PC-9 (cell line): Measurements from ENCODE around the gene KANK2. TPM values are rescaled to one million over a fixed set of nuclear protein-coding genes. Genes with fewer than 3 reads are reported as not detected.

Experiments
- BruUV-seq: library from RNA; stranded (reverse); fragments of 400-500 nt; replicated peaks from 2 replicates; lab custom pipeline; 2021; lab: Mats Ljungman, UMichigan
- CTCF ChIA-PET: fragments of 300-600 bp; sonication (Branson Sonifier 250); formaldehyde crosslinking; loops from one replicate; lab custom pipeline; 2022; ENCODE audit warnings: antibody characterized with exemption; lab: Charles Lee
- POLR2A ChIA-PET: fragments of 300-600 bp; sonication (Branson Sonifier 250); formaldehyde crosslinking; loops from one replicate; lab custom pipeline; 2022; ENCODE audit warnings: antibody characterized with exemption; ENCODE audit not compliant: unreplicated experiment; lab: Charles Lee
- DNase-seq, 2 experiments: peaks; one replicate each; pipeline versions ENCODE4 v3.0.0 to v3.0.0-alpha.2; 2015 to 2022; ENCODE audit warnings: mixed read lengths in 1 of 2
- H2AFZ ChIP-seq: fragments of 200-600 bp; sonication (generic); 2 replicates; pipeline ENCODE4 v1.8.1; 2017; ENCODE audit warnings: antibody characterized with exemption
- H3F3A ChIP-seq: fragments of 200-600 bp; sonication (generic); 2 replicates; pipeline ENCODE4 v1.8.1; 2017; ENCODE audit warnings: antibody characterized with exemption, mild to moderate bottlenecking, low read depth; ENCODE audit not compliant: insufficient read depth
- H3K27ac ChIP-seq: fragments of 200-600 bp; sonication (generic); 2 replicates; pipeline ENCODE4 v1.6.1; 2016; ENCODE audit warnings: mixed run types
- H3K27me3 ChIP-seq: fragments of 200-600 bp; sonication (generic); 2 replicates; pipeline ENCODE4 v1.6.1; 2016; ENCODE audit warnings: low read depth, mixed run types; ENCODE audit not compliant: insufficient read depth
- H3K36me3 ChIP-seq: fragments of 200-600 bp; sonication (generic); 2 replicates; pipeline ENCODE4 v1.6.1; 2016; ENCODE audit warnings: low read depth, mixed run types
- H3K4me1 ChIP-seq: fragments of 200-600 bp; sonication (generic); replicated peaks from 2 replicates; pipeline ENCODE4 v1.6.1; 2016; ENCODE audit warnings: mixed run types; ENCODE audit not compliant: insufficient read depth
- H3K4me2 ChIP-seq: fragments of 200-600 bp; sonication (generic); 2 replicates; pipeline ENCODE4 v1.6.1; 2017; ENCODE audit warnings: mixed run types
- H3K4me3 ChIP-seq: fragments of 200-600 bp; sonication (generic); 2 replicates; pipeline ENCODE4 v1.6.1; 2016; ENCODE audit warnings: mixed run types
- H3K79me2 ChIP-seq: fragments of 200-600 bp; sonication (generic); 2 replicates; pipeline ENCODE4 v1.6.1; 2017; ENCODE audit warnings: low read depth, mixed run types
- H3K9me2 ChIP-seq: fragments of 200-600 bp; sonication (generic); 2 replicates; pipeline ENCODE4 v1.8.1; 2017; ENCODE audit warnings: mild to moderate bottlenecking; ENCODE audit not compliant: insufficient read depth
- H3K9me3 ChIP-seq: fragments of 200-600 bp; sonication (generic); 2 replicates; pipeline ENCODE4 v1.8.1; 2016; ENCODE audit warnings: low read depth; ENCODE audit not compliant: insufficient read depth
- H4K20me1 ChIP-seq: fragments of 200-600 bp; sonication (generic); 2 replicates; pipeline ENCODE4 v1.8.1; 2017; ENCODE audit not compliant: insufficient read depth
- EZH2 ChIP-seq: fragments of 200-600 bp; sonication (generic); IDR thresholded peaks from 2 replicates; pipeline ENCODE4 v1.8.0; 2017; ENCODE audit warnings: antibody characterized with exemption, low read depth
- intact Hi-C: fragments of 100-400 bp; cut with micrococcal nuclease; formaldehyde crosslinking; loops from one replicate; pipeline ENCODE4 v1.10.0; 2022; ENCODE audit not compliant: unreplicated experiment
- total RNA-seq: library from RNA; stranded (reverse); gene quantifications from 2 replicates; pipeline ENCODE4 v1.2.3, GENCODE V29; 2021
- TF ChIP-seq, protein P1 (sequence below): fragments of 200-600 bp; sonication (generic); conservative IDR thresholded peaks from 2 replicates; pipeline ENCODE4 v1.6.1; 2017; ENCODE audit warnings: mixed run types, antibody characterized with exemption, mild to moderate bottlenecking, moderate library complexity

KANK2 gene
- total RNA-seq, 1 experiment from 2014 or later: 32.9 TPM

DNA sequence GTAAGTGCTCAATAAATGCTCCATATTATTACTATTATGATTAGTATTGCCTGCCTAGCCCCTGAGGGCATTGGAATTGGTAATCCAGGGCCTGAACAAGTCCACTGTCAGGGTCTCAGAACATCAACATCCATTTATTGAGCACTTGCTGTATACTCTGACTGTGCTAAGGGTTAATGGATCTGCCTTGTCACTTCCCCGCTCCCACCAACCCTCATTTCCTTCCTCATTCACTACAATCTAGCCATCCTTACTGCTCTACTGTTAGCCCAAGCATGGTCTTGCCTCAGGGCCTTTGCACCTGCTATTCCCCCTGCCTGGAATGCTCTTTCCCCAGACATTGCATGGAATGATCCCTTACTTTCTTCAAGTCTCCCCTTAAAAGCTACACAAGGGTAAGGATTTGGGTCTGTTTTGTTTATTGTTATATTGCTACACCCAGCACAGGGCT lies 29.4 kb upstream of the KANK2 start:
- no peaks in the 10 kb centered on the region for H3K9me3 ChIP-seq
- no peaks in the 10 kb centered on the region for H3K79me2 ChIP-seq
- no TSS peak for BruUV-seq
- peaks cover 20% of the 10 kb centered on the region; the same call in 1 of the 2 replicates for H3F3A ChIP-seq
- H3K4me1 ChIP-seq: no peaks in the 10 kb centered on the region
- no peaks in the 10 kb centered on the region for H3K27me3 ChIP-seq
- no peaks in the 10 kb centered on the region for H4K20me1 ChIP-seq
- 0 out of 2 replicates have a peak, but pooled peaks cover 4% of the 10 kb centered on the region for H3K36me3 ChIP-seq
- CTCF ChIA-PET: no interaction called here
- no peak overlapping the region for H3K27ac ChIP-seq
- intact Hi-C loops: no loop called here
- no peak overlapping the region for H3K4me3 ChIP-seq
- POLR2A ChIA-PET: no interaction called here
- no peaks in the 10 kb centered on the region for H3K9me2 ChIP-seq
- no peak overlapping the region for H3K4me2 ChIP-seq
- no peak for DNase-seq
- no peak for TF ChIP-seq EZH2
- TF ChIP-seq, protein P1, sequence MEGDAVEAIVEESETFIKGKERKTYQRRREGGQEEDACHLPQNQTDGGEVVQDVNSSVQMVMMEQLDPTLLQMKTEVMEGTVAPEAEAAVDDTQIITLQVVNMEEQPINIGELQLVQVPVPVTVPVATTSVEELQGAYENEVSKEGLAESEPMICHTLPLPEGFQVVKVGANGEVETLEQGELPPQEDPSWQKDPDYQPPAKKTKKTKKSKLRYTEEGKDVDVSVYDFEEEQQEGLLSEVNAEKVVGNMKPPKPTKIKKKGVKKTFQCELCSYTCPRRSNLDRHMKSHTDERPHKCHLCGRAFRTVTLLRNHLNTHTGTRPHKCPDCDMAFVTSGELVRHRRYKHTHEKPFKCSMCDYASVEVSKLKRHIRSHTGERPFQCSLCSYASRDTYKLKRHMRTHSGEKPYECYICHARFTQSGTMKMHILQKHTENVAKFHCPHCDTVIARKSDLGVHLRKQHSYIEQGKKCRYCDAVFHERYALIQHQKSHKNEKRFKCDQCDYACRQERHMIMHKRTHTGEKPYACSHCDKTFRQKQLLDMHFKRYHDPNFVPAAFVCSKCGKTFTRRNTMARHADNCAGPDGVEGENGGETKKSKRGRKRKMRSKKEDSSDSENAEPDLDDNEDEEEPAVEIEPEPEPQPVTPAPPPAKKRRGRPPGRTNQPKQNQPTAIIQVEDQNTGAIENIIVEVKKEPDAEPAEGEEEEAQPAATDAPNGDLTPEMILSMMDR: no peak
- H2AFZ ChIP-seq: no peak overlapping the region

DNA sequence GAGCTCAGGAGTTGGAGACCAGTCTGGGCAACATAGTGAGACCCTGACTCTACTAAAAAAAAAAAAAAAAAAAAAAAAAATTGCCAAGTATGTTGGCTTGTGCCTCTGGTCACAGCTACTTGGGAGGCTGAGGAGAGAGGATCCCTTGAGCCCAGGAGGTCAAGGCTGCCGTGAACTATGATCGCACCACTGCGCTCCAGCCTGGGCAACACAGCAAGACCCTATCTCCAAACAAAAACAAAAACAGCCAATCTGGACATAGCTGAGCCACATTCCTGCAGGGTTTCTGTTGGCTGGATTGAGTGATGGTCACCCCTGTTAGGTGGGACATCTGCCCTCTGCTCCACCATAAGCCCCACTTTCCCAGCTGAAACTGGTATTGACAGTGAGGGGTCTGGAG lies 28.5 kb upstream of the KANK2 start:
- no peaks in the 10 kb centered on the region for H4K20me1 ChIP-seq
- no peak overlapping the region for H3K27ac ChIP-seq
- H3K9me2 ChIP-seq: no peaks in the 10 kb centered on the region
- TF ChIP-seq, protein P1: no peak
- TF ChIP-seq EZH2: no peak
- H3K4me1 ChIP-seq: no peaks in the 10 kb centered on the region
- no peaks in the 10 kb centered on the region for H3K27me3 ChIP-seq
- CTCF ChIA-PET: interaction anchor here (0.6 kb wide), 1 partner anchor 325 kb away, joined by 10 read pairs; no protein-coding TSS in a partner anchor
- DNase-seq: no peak
- intact Hi-C loops: no loop called here
- H3K36me3 ChIP-seq: peaks cover 12% of the 10 kb centered on the region; the same call in 1 of the 2 replicates
- no peak overlapping the region for H3K4me2 ChIP-seq
- BruUV-seq: no TSS peak
- H2AFZ ChIP-seq: no peak overlapping the region
- H3K9me3 ChIP-seq: no peaks in the 10 kb centered on the region; the same call in 1 of the 2 replicates
- H3K4me3 ChIP-seq: no peak overlapping the region
- H3F3A ChIP-seq: peaks cover 20% of the 10 kb centered on the region; the same call in 1 of the 2 replicates
- POLR2A ChIA-PET: no interaction called here
- no peaks in the 10 kb centered on the region for H3K79me2 ChIP-seq

DNA sequence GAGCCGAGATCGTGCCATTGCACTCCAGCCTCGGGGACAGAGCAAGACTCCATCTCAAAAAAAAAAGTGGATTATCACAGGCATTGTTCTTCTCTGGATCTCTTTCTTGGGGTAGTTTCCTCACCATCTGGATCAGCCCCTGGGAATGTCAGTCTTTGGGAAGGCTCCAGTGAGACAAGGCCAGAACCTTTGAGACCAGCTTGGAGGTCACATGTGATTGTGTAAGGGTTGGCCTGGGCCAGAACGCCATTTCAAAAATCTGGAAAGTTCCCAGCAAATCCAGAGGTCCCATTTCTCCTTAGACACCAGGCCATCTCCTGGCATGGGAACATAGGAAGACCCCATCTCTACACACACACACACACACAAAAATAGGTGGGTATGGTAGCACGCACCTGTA lies 27.8 kb upstream of the KANK2 start:
- no peaks in the 10 kb centered on the region for H3K79me2 ChIP-seq
- no peak overlapping the region for H3K4me3 ChIP-seq
- H3K4me2 ChIP-seq: no peak overlapping the region
- ChIA-PET CTCF (no interaction called here), POLR2A (no interaction called here)
- no peak overlapping the region for H2AFZ ChIP-seq
- peaks cover 12% of the 10 kb centered on the region; the same call in 1 of the 2 replicates for H3K36me3 ChIP-seq
- DNase-seq: no peak
- no TSS peak for BruUV-seq
- no peaks in the 10 kb centered on the region for H3K4me1 ChIP-seq
- H3K27me3 ChIP-seq: no peaks in the 10 kb centered on the region
- H3K27ac ChIP-seq: no peak overlapping the region
- no peaks in the 10 kb centered on the region for H4K20me1 ChIP-seq
- intact Hi-C loops: no loop called here
- H3K9me2 ChIP-seq: no peaks in the 10 kb centered on the region
- H3K9me3 ChIP-seq: no peaks in the 10 kb centered on the region; the same call in 1 of the 2 replicates
- TF ChIP-seq EZH2: no peak
- TF ChIP-seq, protein P1: no peak
- H3F3A ChIP-seq: peaks cover 24% of the 10 kb centered on the region; the same call in 1 of the 2 replicates
